Loucy (cell line): Measurements from ENCODE around the gene C16orf96.

Experiments used
- H2AFZ ChIP-seq: fragments of 200-600 bp; sonication (generic); 2 replicates; pipeline ENCODE4 v1.6.0; 2016; ENCODE audit warnings: antibody characterized with exemption, mild to moderate bottlenecking, low read length, moderate library complexity
- H3F3A ChIP-seq: fragments of 200-600 bp; 2 replicates; pipeline ENCODE4 v1.6.0; 2016; ENCODE audit warnings: antibody characterized with exemption, low read depth, mild to moderate bottlenecking
- H3K27me3 ChIP-seq: fragments of 200-600 bp; sonication (generic); 2 replicates; pipeline ENCODE4 v1.6.1; 2014; ENCODE audit warnings: low read length, mild to moderate bottlenecking; ENCODE audit not compliant: insufficient read depth, poor library complexity, severe bottlenecking
- H3K36me3 ChIP-seq: fragments of 200-600 bp; sonication (generic); 2 replicates; pipeline ENCODE4 v1.6.1; 2016; ENCODE audit warnings: low read length; ENCODE audit not compliant: insufficient read depth
- H3K4me1 ChIP-seq: fragments of 200-600 bp; sonication (generic); 2 replicates; pipeline ENCODE4 v1.5.1; 2014; ENCODE audit warnings: low read length, mild to moderate bottlenecking; ENCODE audit not compliant: insufficient read depth, poor library complexity, severe bottlenecking
- H3K4me2 ChIP-seq: fragments of 200-600 bp; sonication (generic); 2 replicates; pipeline ENCODE4 v1.6.0; 2014; ENCODE audit warnings: antibody characterized with exemption, low read length, low read depth, mild to moderate bottlenecking; ENCODE audit not compliant: poor library complexity, severe bottlenecking
- H3K4me3 ChIP-seq: fragments of 200-600 bp; sonication (generic); 2 replicates; pipeline ENCODE4 v1.5.1; 2014; ENCODE audit warnings: low read length, mild to moderate bottlenecking, mixed read lengths; ENCODE audit not compliant: poor library complexity, severe bottlenecking
- H3K79me2 ChIP-seq: fragments of 200-600 bp; sonication (generic); 2 replicates; pipeline ENCODE4 v1.6.1; 2014; ENCODE audit warnings: low read length; ENCODE audit not compliant: insufficient read depth
- H3K9ac ChIP-seq: fragments of 200-600 bp; sonication (generic); 2 replicates; pipeline ENCODE4 v1.6.0; 2014; ENCODE audit warnings: mild to moderate bottlenecking, low read depth, low read length, moderate library complexity; ENCODE audit not compliant: poor library complexity, severe bottlenecking
- H3K9me2 ChIP-seq: fragments of 200-600 bp; sonication (generic); replicated peaks from 2 replicates; pipeline ENCODE4 v1.6.1; 2016; ENCODE audit warnings: low read depth, low read length, mixed read lengths
- H3K9me3 ChIP-seq: fragments of 200-600 bp; sonication (generic); 2 replicates; pipeline ENCODE4 v1.6.1; 2014; ENCODE audit warnings: mild to moderate bottlenecking, antibody characterized with exemption, low read length, low read depth; ENCODE audit not compliant: insufficient read depth
- H4K20me1 ChIP-seq: fragments of 200-600 bp; sonication (generic); 2 replicates; pipeline ENCODE4 v1.6.0; 2014; ENCODE audit warnings: antibody characterized with exemption, low read length, mild to moderate bottlenecking; ENCODE audit not compliant: insufficient read depth, poor library complexity, severe bottlenecking
- CTCF ChIP-seq: fragments of 200-600 bp; sonication (generic); conservative IDR thresholded peaks from 2 replicates; pipeline ENCODE4 v1.5.1; 2014; ENCODE audit warnings: mild to moderate bottlenecking, antibody characterized with exemption, low read length
- EZH2phosphoT487 ChIP-seq: fragments of 200-600 bp; IDR thresholded peaks from 2 replicates; pipeline ENCODE4 v1.6.1; 2018; ENCODE audit warnings: antibody characterized with exemption, mild to moderate bottlenecking, moderate library complexity, borderline replicate concordance

Gene C16orf96

GRCh38 chr16:4617880-4618279, 61.7 kb downstream of the C16orf96 start:
- no peak overlapping the region for H3K4me3 ChIP-seq
- H4K20me1 ChIP-seq, result peaks cover 4% of the 10 kb centered on the region
- H3K9ac ChIP-seq, result peak overlapping the region; percentile 76
- H3K9me2 ChIP-seq, result no peaks in the 10 kb centered on the region
- H3K79me2 ChIP-seq, result peaks cover 17% of the 10 kb centered on the region
- H3K4me1 ChIP-seq, result peaks cover 12% of the 10 kb centered on the region
- TF ChIP-seq EZH2phosphoT487 (no peak), CTCF (no peak)
- no peaks in the 10 kb centered on the region for H3K36me3 ChIP-seq
- no peaks in the 10 kb centered on the region for H3K9me3 ChIP-seq
- H3K27me3 ChIP-seq, result no peaks in the 10 kb centered on the region
- peak overlapping the region; percentile 16 for H3K4me2 ChIP-seq
- H3F3A ChIP-seq, result no peaks in the 10 kb centered on the region
- no peak overlapping the region for H2AFZ ChIP-seq

- Histone ChIP-seq H3K9me3 (no peaks in the 10 kb centered on the region), H3F3A (no peaks in the 10 kb centered on the region), H3K27me3 (no peaks in the 10 kb centered on the region), H2AFZ (no peak overlapping the region), H3K9me2 (no peaks in the 10 kb centered on the region), H3K36me3 (no peaks in the 10 kb centered on the region), H3K4me3 (no peak overlapping the region), H3K9ac (no peak overlapping the region), H3K79me2 (peaks cover 8% of the 10 kb centered on the region), H3K4me1 (peaks cover 10% of the 10 kb centered on the region), H4K20me1 (no peaks in the 10 kb centered on the region), H3K4me2 (peak overlapping the region; percentile 16)
- no peak for TF ChIP-seq EZH2phosphoT487
- TF ChIP-seq CTCF, result no peak
These were observed 62.7 kb downstream of the C16orf96 start for GRCh38 chr16:4618645-4619418.

DNA sequence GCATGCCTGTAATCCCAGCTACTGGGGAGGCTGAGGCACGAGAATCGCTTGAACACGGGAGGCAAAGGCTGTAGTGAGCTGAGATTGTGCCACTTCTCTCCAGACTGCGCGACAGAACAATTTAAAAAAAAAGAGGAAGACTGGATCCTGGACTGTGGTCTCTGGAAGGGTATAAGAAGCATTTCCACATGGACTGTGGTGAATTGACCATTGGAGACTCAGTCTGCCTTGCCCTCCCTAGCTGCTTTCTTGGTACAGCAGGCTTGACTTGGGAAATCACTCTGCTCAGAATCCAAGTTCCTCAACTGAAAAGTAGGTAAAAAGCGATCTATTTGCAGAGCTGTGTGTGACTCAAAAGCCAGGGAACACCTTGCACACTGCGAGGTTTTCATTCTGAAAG, 67.5 kb downstream of the C16orf96 start:
- Histone ChIP-seq H3K4me2 (peak overlapping the region; percentile 29), H2AFZ (0 out of 2 replicates have a peak overlapping the region, but pooled peaks have one; percentile 80), H3K4me1 (peaks cover 18% of the 10 kb centered on the region), H3K9me3 (no peaks in the 10 kb centered on the region), H4K20me1 (peaks cover 5% of the 10 kb centered on the region), H3K4me3 (no peak overlapping the region), H3K36me3 (no peaks in the 10 kb centered on the region), H3K27me3 (no peaks in the 10 kb centered on the region), H3K9ac (no peak overlapping the region), H3K79me2 (peaks cover 34% of the 10 kb centered on the region), H3F3A (no peaks in the 10 kb centered on the region), H3K9me2 (no peaks in the 10 kb centered on the region)
- TF ChIP-seq CTCF (no peak), EZH2phosphoT487 (no peak)
